SU-DHL-6 (cell line): Measurements from ENCODE around the gene SPRED2.

Experiments
- H2AFZ ChIP-seq: fragments of 200-600 bp; sonication (generic); 2 replicates; pipeline ENCODE4 v1.6.1; 2014; ENCODE audit warnings: low read depth, mild to moderate bottlenecking, moderate library complexity, mixed read lengths, antibody characterized with exemption, low read length; ENCODE audit not compliant: severe bottlenecking
- H3F3A ChIP-seq: fragments of 200-600 bp; shearing (Covaris generic); 2 replicates; pipeline ENCODE4 v1.6.0; 2016; ENCODE audit warnings: antibody characterized with exemption, mild to moderate bottlenecking; ENCODE audit not compliant: insufficient read depth
- H3K27ac ChIP-seq: fragments of 200-600 bp; sonication (generic); 2 replicates; pipeline ENCODE4 v1.5.1; 2016; ENCODE audit warnings: low read depth, mild to moderate bottlenecking, low read length, moderate library complexity, mixed read lengths
- H3K27me3 ChIP-seq: fragments of 200-600 bp; sonication (generic), shearing (Covaris generic); 2 replicates; pipeline ENCODE4 v1.6.0; 2014; ENCODE audit warnings: mild to moderate bottlenecking, low read length
- H3K36me3 ChIP-seq: fragments of 200-600 bp; sonication (generic); 2 replicates; pipeline ENCODE4 v1.6.1; 2014; ENCODE audit warnings: mild to moderate bottlenecking, low read length, mixed read lengths
- H3K4me2 ChIP-seq: fragments of 300-600, 200-600 bp; shearing (Covaris generic), sonication (generic); 2 replicates; pipeline ENCODE4 v1.6.0; 2014; ENCODE audit warnings: low read length, low read depth, mild to moderate bottlenecking; ENCODE audit not compliant: poor library complexity, severe bottlenecking
- H3K4me3 ChIP-seq: fragments of 200-600 bp; sonication (generic); 2 replicates; pipeline ENCODE4 v1.5.1; 2014; ENCODE audit warnings: antibody characterized with exemption, low read length, mild to moderate bottlenecking, mixed read lengths; ENCODE audit not compliant: insufficient read depth, poor library complexity, severe bottlenecking
- H3K79me2 ChIP-seq: fragments of 200-600 bp; sonication (generic); 2 replicates; pipeline ENCODE4 v1.6.1; 2014; ENCODE audit warnings: mild to moderate bottlenecking, low read length, moderate library complexity; ENCODE audit not compliant: insufficient read depth
- H3K9ac ChIP-seq: fragments of 200-600 bp; sonication (generic); 2 replicates; pipeline ENCODE4 v1.7.0; 2014; ENCODE audit warnings: mild to moderate bottlenecking, low read length
- H3K9me2 ChIP-seq: fragments of 200-600 bp; sonication (generic); replicated peaks from 2 replicates; pipeline ENCODE4 v1.6.1; 2014; ENCODE audit warnings: low read length; ENCODE audit not compliant: insufficient read depth
- H3K9me3 ChIP-seq: fragments of 200-600 bp; sonication (generic); 2 replicates; pipeline ENCODE4 v1.6.1; 2014; ENCODE audit warnings: low read length, mixed read lengths; ENCODE audit not compliant: insufficient read depth
- H4K20me1 ChIP-seq: fragments of 200-600 bp; sonication (generic); 2 replicates; pipeline ENCODE4 v1.6.1; 2014; ENCODE audit warnings: low read depth, mild to moderate bottlenecking, antibody characterized with exemption, low read length, moderate library complexity, mixed read lengths
- EZH2phosphoT487 ChIP-seq: fragments of 200-600 bp; sonication (generic), shearing (Covaris generic); conservative IDR thresholded peaks from 2 replicates; pipeline ENCODE4 v1.6.1; 2018; ENCODE audit warnings: mild to moderate bottlenecking, antibody characterized with exemption, low read length, moderate library complexity, mixed read lengths
- TF ChIP-seq, protein P1 (sequence below): fragments of 200-600 bp; sonication (generic); IDR thresholded peaks from one replicate; pipeline ENCODE4 v1.5.1; 2017; ENCODE audit warnings: antibody characterized with exemption, mild to moderate bottlenecking, low read length, moderate library complexity; ENCODE audit not compliant: insufficient read depth, poor library complexity, severe bottlenecking

The SPRED2 gene

GRCh38 chr2:65344182-65344581 lies 88.2 kb downstream of the SPRED2 start:
- Histone ChIP-seq H3K36me3 (peaks cover 37% of the 10 kb centered on the region), H3K27ac (no peak overlapping the region), H3K9ac (no peak overlapping the region), H3K4me2 (no peak overlapping the region), H2AFZ (no peak overlapping the region), H3K9me2 (no peaks in the 10 kb centered on the region), H3K9me3 (no peaks in the 10 kb centered on the region), H3F3A (peaks cover 28% of the 10 kb centered on the region; the same call in 1 of the 2 replicates), H3K27me3 (no peaks in the 10 kb centered on the region), H4K20me1 (peaks cover 4% of the 10 kb centered on the region; the same call in 1 of the 2 replicates), H3K4me3 (no peak overlapping the region), H3K79me2 (peaks cover 72% of the 10 kb centered on the region)
- no peak for TF ChIP-seq EZH2phosphoT487
- TF ChIP-seq, protein P1, sequence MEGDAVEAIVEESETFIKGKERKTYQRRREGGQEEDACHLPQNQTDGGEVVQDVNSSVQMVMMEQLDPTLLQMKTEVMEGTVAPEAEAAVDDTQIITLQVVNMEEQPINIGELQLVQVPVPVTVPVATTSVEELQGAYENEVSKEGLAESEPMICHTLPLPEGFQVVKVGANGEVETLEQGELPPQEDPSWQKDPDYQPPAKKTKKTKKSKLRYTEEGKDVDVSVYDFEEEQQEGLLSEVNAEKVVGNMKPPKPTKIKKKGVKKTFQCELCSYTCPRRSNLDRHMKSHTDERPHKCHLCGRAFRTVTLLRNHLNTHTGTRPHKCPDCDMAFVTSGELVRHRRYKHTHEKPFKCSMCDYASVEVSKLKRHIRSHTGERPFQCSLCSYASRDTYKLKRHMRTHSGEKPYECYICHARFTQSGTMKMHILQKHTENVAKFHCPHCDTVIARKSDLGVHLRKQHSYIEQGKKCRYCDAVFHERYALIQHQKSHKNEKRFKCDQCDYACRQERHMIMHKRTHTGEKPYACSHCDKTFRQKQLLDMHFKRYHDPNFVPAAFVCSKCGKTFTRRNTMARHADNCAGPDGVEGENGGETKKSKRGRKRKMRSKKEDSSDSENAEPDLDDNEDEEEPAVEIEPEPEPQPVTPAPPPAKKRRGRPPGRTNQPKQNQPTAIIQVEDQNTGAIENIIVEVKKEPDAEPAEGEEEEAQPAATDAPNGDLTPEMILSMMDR, result no peak

- TF ChIP-seq, protein P1, result no peak
- TF ChIP-seq EZH2phosphoT487, result no peak
- H3K79me2 ChIP-seq, result peaks cover 64% of the 10 kb centered on the region
- H3K9me3 ChIP-seq, result no peaks in the 10 kb centered on the region
- no peaks in the 10 kb centered on the region for H3K27me3 ChIP-seq
- H4K20me1 ChIP-seq, result peaks cover 4% of the 10 kb centered on the region; the same call in 1 of the 2 replicates
- H3K4me3 ChIP-seq, result no peak overlapping the region
- no peaks in the 10 kb centered on the region for H3K9me2 ChIP-seq
- no peak overlapping the region for H3K9ac ChIP-seq
- no peak overlapping the region for H3K27ac ChIP-seq
- H3K4me2 ChIP-seq, result no peak overlapping the region
- H3K36me3 ChIP-seq, result peaks cover 37% of the 10 kb centered on the region
- peaks cover 28% of the 10 kb centered on the region; the same call in 1 of the 2 replicates for H3F3A ChIP-seq
- no peak overlapping the region for H2AFZ ChIP-seq
Measured at GRCh38 chr2:65343386-65343785, 89.0 kb downstream of the SPRED2 start.

DNA sequence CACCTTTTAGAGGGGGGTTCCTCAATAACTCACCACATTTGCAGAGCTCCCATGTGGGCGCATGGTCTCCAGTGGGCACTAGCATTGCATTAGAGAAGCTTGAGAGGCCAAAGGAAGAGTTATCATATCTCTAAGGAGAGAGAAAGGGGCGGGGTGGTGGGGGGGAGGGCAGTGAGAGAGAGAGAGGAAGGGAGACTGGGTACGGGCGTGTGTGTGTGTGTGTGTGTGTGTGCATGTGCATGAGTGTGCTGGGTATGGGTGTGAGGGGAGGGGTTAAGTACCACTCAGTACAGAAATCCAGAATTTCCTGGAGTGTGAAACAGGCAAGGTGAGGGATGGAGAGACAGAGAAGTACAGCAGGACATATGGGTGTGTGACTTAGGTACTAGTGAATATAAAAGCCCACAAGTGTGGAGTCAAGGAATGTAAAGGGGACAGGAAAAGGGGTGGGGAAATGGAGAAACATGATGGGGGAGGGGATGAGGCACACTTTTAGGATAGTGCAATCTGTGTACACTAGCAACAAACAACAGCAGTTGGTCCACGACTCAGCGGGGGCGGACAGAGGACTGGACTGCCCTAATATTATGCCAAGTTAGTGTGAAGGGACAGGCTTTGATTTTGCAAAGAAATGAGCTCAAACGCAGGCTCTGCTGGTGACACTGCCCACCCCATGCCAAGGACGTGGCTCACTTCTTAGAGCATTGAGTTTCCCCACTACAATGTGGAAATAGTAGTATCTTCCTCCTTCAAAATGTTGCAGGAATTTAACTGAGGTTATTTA lies 91.3 kb downstream of the SPRED2 start:
- Histone ChIP-seq H3K9me2 (no peaks in the 10 kb centered on the region), H3K27me3 (no peaks in the 10 kb centered on the region), H3K4me2 (no peak overlapping the region), H3K9me3 (no peaks in the 10 kb centered on the region), H3K79me2 (peaks cover 42% of the 10 kb centered on the region), H3K4me3 (no peak overlapping the region), H3F3A (peaks cover 36% of the 10 kb centered on the region; the same call in 1 of the 2 replicates), H4K20me1 (peaks cover 4% of the 10 kb centered on the region; the same call in 1 of the 2 replicates), H3K36me3 (peaks cover 42% of the 10 kb centered on the region), H3K9ac (no peak overlapping the region), H3K27ac (no peak overlapping the region), H2AFZ (no peak overlapping the region)
- TF ChIP-seq EZH2phosphoT487, result no peak
- TF ChIP-seq, protein P1, result no peak
